ENCODE results near the gene DHDH. TPM values are rescaled to one million over a fixed set of nuclear protein-coding genes. Genes with fewer than 3 reads are reported as not detected.
"Not testable (repeated sequence)": the region's sequence is repeated elsewhere in the genome, so short reads cannot be mapped to it uniquely, and the experiment has no call there.

DHDH gene
- total RNA-seq, 6 donors from 2014 or later = 1.9 to 6.3 (median 2.8) TPM

DNA sequence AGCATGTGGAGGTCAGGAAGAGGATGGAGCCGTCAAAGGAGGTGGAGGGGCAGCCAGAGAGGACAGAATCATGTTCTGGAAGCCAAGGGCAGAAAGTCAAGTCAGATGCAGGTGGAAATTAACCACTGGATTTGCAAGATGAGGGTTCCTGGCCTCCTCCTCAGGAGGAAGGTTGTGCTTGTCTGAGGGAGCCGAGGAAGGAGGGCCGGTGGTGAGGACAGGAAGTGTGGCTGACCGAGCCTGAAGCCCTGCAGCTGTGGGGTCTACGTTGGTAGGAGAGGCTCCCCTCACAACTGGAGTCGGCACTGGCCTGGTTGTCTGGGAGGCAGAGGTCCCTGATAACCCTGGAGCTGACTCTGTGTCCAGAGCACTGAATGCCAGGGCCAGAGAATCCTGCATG lies 15.4 kb upstream of the DHDH start:
- H3K36me3 ChIP-seq = peaks cover 21 to 95% (median 77%) of the 10 kb centered on the region in 4 donors
- TF ChIP-seq, protein P1, sequence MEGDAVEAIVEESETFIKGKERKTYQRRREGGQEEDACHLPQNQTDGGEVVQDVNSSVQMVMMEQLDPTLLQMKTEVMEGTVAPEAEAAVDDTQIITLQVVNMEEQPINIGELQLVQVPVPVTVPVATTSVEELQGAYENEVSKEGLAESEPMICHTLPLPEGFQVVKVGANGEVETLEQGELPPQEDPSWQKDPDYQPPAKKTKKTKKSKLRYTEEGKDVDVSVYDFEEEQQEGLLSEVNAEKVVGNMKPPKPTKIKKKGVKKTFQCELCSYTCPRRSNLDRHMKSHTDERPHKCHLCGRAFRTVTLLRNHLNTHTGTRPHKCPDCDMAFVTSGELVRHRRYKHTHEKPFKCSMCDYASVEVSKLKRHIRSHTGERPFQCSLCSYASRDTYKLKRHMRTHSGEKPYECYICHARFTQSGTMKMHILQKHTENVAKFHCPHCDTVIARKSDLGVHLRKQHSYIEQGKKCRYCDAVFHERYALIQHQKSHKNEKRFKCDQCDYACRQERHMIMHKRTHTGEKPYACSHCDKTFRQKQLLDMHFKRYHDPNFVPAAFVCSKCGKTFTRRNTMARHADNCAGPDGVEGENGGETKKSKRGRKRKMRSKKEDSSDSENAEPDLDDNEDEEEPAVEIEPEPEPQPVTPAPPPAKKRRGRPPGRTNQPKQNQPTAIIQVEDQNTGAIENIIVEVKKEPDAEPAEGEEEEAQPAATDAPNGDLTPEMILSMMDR (IDR thresholded peaks at IDR 0.05) = no peak
- TF ChIP-seq POLR2A (IDR thresholded peaks at IDR 0.05) = no peak
- TF ChIP-seq POLR2AphosphoS5 (IDR thresholded peaks at IDR 0.05) = no peak
- no peak for TF ChIP-seq EP300 (IDR thresholded peaks at IDR 0.05)
- H3K27ac ChIP-seq = no peak overlapping the region
- H3K4me1 ChIP-seq = peaks cover 0 to 5% (median 2%) of the 10 kb centered on the region in 4 donors
- H3K27me3 ChIP-seq = no peaks in the 10 kb centered on the region
- DNase-seq = no peak
- ATAC-seq (ENCODE audit: low FRiP score in 2 of 2) = no peak
- whole genome bisulfite sequencing, 2 donors = 79 to 86% methylated on average over 6 of the region's 6 CpGs
- no peak overlapping the region for H3K4me3 ChIP-seq
- H3K9me3 ChIP-seq = no peaks in the 10 kb centered on the region

DNA sequence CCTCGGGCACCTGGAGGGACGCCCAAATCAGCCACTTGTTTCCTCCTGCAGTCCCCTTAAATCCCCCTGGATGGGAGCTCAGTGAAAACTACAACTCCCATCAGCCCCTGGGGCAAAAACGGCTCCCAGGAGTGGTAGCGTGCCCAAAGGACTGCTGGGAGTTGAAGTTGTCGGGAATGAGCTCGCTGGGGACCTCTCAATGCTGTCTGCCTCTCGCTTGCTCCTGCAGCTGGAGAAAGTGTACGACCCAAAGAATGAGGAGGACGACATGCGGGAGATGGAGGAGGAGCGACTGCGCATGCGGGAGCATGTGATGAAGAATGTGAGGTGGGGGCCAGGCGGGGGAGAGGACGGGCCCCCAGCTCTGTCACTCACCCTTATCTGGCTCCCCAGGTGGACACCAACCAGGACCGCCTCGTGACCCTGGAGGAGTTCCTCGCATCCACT lies 14.7 kb upstream of the DHDH start:
- Histone ChIP-seq H3K27ac (no peak overlapping the region), H3K4me3 (no peak overlapping the region), H3K36me3 (peaks cover 15 to 93% (median 72%) of the 10 kb centered on the region in 4 donors), H3K9me3 (no peaks in the 10 kb centered on the region), H3K27me3 (no peaks in the 10 kb centered on the region), H3K4me1 (peaks cover 0 to 5% (median 2%) of the 10 kb centered on the region in 4 donors)
- ATAC-seq (ENCODE audit: low FRiP score in 2 of 2) = peak in 1 of 2 donors; percentile 7
- WGBS, 2 donors = 87 to 94% methylated on average over 18 of the region's 18 CpGs
- DNase-seq = no peak
- TF ChIP-seq EP300 (IDR thresholded peaks at IDR 0.05) (no peak), POLR2AphosphoS5 (IDR thresholded peaks at IDR 0.05) (no peak), POLR2A (IDR thresholded peaks at IDR 0.05) (no peak)
- TF ChIP-seq, protein P1 (IDR thresholded peaks at IDR 0.05) = no peak

DNA sequence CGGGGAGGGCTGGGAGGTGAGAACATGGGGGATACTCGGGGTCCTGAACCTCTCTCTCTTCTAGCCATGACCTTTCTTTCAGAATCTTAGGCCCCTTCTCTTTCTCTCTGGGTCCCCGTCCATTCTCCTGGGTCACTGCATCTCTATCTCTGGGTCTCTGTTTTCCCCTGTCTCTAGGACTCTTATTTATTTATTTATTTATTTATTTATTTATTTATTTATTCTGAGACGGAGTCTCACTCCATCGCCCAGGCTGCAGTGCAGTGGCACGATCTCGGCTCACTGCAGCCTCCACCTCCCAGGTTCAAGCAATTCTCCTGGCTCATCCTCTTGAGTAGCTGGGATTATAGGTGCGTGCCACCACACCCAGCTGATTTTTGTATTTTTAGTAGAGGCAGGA lies 14.2 kb upstream of the DHDH start:
- not testable (repeated sequence) for H3K4me1 ChIP-seq; ATAC-seq (ENCODE audit: low FRiP score in 2 of 2)

DNA sequence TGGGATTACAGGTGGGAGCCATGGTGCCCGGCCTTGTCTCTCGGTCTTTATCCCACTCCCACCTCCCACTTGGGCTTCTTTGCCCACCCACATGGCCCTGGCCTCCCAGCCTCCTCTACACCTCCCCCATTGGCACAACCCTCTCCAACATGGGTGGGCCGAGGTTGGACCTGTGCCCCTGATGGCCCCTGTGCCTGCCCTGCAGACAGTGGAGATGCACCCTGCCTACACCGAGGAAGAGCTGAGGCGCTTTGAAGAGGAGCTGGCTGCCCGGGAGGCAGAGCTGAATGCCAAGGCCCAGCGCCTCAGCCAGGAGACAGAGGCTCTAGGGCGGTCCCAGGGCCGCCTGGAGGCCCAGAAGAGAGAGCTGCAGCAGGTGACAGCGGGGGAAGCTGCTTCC lies 12.6 kb upstream of the DHDH start:
- DNase-seq (no peak), ATAC-seq (ENCODE audit: low FRiP score in 2 of 2) (no peak)
- Histone ChIP-seq H3K4me3 (no peak overlapping the region), H3K36me3 (peaks cover 7 to 72% (median 59%) of the 10 kb centered on the region in 4 donors), H3K9me3 (no peaks in the 10 kb centered on the region), H3K27ac (no peak overlapping the region), H3K27me3 (no peaks in the 10 kb centered on the region), H3K4me1 (peaks cover 0 to 7% (median 0%) of the 10 kb centered on the region in 4 donors)
- 86 to 87% methylated on average over 10 of the region's 10 CpGs for WGBS, 2 donors
- TF ChIP-seq, protein P1 (IDR thresholded peaks at IDR 0.05) = no peak
- TF ChIP-seq POLR2AphosphoS5 (IDR thresholded peaks at IDR 0.05) (no peak), EP300 (IDR thresholded peaks at IDR 0.05) (no peak), POLR2A (IDR thresholded peaks at IDR 0.05) (no peak)

More for the DNA sequence above, 14.2 kb upstream of the DHDH start:
- H3K27ac ChIP-seq, H3K27me3 ChIP-seq, H3K4me3 ChIP-seq, DNase-seq, H3K9me3 ChIP-seq: not testable (repeated sequence)
- H3K36me3 ChIP-seq = peaks cover 13 to 88% (median 68%) of the 10 kb centered on the region in 4 donors
- WGBS, 2 donors = 94 to 98% methylated on average over 7 to 8 of the region's 8 CpGs

DNA sequence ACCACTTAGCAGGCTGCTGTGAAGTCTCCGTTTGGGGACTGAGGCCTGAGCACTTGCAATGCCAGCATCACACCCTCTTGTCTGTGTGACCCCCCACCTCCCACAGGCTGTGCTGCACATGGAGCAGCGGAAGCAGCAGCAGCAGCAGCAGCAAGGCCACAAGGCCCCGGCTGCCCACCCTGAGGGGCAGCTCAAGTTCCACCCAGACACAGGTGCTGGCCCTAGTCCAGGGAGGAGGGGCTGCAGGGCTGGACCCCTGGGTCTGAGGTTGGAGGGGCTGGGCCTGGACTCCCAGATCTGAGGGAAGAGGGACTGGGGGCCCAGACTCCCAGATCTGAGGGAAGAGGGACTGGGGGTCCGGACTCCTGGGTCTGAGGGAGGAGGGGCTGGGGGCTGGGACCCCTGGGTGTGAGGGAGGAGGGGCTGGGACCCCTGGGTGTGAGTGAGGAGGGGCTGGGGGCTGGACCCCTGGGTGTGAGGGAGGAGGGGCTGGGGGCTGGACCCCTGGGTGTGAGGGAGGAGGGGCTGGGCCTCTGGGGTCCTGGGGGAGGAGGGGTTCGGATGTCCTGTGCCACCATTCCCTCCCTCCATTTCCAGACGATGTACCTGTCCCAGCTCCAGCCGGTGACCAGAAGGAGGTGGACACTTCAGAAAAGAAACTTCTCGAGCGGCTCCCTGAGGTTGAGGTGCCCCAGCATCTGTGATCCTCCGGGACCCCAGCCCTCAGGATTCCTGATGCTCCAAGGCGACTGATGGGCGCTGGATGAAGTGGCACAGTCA lies 11.6 kb upstream of the DHDH start:
- DNase-seq (no peak), ATAC-seq (ENCODE audit: low FRiP score in 2 of 2) (no peak)
- TF ChIP-seq POLR2A (IDR thresholded peaks at IDR 0.05) = no peak
- no peak for TF ChIP-seq POLR2AphosphoS5 (IDR thresholded peaks at IDR 0.05)
- TF ChIP-seq, protein P1 (IDR thresholded peaks at IDR 0.05) = no peak
- TF ChIP-seq EP300 (IDR thresholded peaks at IDR 0.05) = no peak
- no peaks in the 10 kb centered on the region for H3K27me3 ChIP-seq
- WGBS, 2 donors = 91 to 96% methylated on average over 8 of the region's 12 CpGs
- no peak overlapping the region for H3K27ac ChIP-seq
- peaks cover 0 to 9% (median 6%) of the 10 kb centered on the region in 4 donors for H3K4me1 ChIP-seq
- no peak overlapping the region for H3K4me3 ChIP-seq
- H3K36me3 ChIP-seq = peaks cover 7 to 63% (median 53%) of the 10 kb centered on the region in 4 donors
- no peaks in the 10 kb centered on the region for H3K9me3 ChIP-seq

All from upper lobe of left lung (tissue), 6 donors.